ENCODE results near the gene EDEM3. TPM values are rescaled to one million over a fixed set of nuclear protein-coding genes. Genes with fewer than 3 reads are reported as not detected.
"Not testable (repeated sequence)": the region's sequence is repeated elsewhere in the genome, so short reads cannot be mapped to it uniquely, and the experiment has no call there.

The EDEM3 gene
- total RNA-seq, 1 donor from 2014 or later: 46.2 TPM

DNA sequence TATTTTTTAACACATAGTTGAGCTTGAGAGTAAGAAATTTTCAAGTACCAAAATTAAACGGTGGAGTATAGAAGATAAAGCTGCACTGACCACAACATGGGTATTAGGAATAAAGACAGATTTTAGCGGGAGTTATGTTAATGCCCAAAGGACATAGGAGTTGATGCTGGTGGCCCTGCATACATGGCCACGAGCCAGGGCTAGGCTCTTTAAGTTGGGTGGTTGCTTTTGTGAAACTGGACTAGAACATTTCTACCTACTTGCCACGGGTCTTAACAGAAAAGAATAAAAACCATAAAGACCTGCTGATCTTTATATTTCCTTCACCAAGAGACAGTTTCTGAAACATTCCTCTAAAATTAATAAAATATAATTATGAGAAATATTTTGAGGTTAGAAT, 14.9 kb downstream of the EDEM3 start:
- DNase-seq (ENCODE audit: low read depth in 2 of 2): no peak

DNA sequence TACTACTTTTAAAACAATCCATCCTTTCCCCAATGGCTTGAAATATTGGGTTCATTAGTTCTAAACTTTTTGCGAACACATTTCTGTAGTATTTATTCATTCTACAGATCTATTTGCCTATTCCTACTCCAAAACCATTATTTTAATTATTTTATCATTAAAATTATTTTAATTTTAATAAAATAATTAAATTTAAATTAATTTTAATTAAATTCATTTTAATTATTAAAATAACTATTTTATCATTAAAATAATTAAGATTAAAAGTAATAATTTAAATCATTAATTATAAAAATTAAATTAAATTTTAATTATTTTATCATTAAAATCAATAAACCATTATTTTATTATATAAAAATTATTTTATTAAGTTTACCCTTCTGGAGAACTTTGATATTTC, 15.6 kb downstream of the EDEM3 start:
- DNase-seq (ENCODE audit: low read depth in 2 of 2): no peak

DNA sequence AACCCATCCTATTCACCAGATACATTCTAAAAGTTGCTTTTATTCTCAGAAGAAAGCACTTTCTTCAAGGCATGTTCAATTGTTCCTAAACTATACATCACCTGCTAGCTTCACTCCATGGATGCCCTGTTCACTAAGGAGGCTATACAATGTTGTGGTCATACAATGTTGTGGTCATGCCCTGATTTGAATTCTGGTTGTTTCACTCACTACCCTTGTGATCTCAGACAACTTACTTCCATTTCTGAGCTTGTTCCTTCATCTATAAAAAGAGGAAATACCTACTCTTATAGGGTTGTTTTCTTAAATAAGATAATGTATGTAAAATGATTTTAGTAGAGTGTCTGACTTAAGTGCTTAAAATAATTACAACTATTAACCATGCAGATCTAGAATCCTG, 19.7 kb downstream of the EDEM3 start:
- no peak for DNase-seq (ENCODE audit: low read depth in 2 of 2)

DNA sequence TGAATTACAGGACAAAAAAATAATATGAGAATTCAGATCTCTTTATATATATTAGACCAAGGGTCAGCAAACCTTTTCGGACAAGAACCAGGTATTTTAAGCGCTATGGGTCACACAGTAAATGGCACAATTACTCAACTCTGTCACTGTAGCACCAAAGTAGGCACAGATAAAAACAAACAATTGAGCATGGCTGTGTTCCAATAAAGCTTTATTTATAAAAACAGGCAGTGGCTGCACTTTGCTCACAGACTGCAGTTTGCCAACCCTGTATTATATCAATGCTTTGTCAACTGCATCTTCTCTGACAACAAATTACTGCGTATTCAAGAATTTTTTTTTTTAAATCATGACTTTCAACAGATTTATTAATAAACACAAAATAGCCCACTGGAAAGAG, 29.8 kb downstream of the EDEM3 start:
- no peak for DNase-seq (ENCODE audit: low read depth in 2 of 2)

DNA sequence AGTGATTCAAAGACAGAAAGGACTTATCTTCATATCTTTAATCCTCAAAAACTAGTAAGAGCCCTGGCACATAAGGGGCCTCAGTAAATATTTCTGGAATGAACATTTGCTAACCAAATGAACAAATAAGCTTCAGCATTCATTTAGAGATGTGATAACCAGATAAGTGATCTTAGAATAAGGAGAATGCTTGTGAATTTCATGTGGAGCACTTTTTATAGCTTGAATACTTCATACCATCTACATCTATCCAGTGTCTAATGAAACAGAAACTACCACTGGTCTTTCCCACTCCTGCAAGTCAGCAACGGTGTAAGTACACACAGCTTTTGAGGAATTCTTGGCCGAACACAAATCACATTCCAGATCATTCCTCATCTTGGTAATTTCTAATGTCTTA, 38.5 kb downstream of the EDEM3 start:
- DNase-seq (ENCODE audit: low read depth in 2 of 2): no peak

DNA sequence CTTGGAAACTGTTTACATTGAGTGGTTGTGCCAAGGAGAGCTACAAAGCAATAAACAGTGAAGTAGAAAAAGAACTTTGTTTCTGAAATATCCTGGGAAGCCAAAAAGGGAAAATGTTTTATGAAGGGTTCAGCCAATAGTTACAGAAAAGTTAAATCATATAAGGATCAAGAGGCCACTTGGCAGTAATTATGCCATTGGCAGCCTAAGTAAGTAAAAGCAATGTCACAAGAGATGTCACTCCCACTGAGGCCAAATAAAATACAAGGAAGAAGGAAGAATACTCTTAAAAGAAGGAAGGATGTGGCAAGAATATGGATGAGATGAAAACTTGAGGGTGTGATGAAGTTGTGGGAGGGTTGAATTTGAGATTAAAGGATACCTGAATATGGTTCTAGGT, 45.2 kb downstream of the EDEM3 start:
- DNase-seq (ENCODE audit: low read depth in 2 of 2): no peak

DNA sequence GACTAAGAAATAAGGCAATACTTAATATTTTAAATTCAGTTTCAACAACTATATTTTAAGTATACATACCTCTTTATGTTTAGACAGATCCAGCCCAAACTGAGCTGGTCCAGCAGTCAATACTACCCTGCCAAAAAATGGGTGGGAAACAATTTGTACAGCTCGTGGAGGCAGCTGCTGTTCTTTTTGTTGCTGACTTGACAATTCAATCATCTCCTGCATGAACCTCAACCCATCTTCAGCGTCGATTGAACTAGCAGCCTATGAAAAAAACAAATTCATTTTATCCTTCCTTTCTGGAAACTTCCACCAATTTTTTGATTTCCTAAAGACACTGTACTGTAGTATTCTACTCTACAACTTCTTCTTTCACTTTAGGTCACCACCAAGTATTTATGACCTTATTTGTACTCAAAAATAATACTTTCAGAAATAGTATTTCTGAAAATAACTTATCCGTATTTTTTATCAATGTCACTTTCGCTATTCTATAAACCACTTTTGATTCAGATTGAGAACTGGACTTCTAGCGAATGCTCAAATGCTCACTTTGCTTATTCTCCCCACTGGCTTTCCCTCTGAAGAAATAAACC, 46.5 kb downstream of the EDEM3 start:
- no peak for DNase-seq (ENCODE audit: low read depth in 2 of 2)

DNA sequence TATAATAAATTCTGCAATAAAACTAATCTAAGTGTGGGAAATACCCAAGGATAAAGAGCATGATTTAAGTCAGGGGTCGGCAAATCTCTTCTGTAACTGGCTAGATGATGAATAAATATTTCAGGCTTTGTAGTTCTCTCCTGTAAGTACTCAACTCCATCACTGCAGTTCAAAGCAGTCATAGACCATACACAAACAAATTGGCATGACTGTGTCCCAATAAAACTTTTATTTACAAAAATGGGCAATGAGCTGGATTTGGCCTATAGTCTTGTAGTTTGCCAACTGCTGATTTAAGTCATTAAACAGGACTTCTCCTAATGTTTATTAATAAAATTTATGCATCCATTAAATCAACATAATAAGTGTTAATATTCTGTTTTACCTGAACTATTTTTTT, 49.4 kb downstream of the EDEM3 start:
- DNase-seq (ENCODE audit: low read depth in 2 of 2): no peak

DNA sequence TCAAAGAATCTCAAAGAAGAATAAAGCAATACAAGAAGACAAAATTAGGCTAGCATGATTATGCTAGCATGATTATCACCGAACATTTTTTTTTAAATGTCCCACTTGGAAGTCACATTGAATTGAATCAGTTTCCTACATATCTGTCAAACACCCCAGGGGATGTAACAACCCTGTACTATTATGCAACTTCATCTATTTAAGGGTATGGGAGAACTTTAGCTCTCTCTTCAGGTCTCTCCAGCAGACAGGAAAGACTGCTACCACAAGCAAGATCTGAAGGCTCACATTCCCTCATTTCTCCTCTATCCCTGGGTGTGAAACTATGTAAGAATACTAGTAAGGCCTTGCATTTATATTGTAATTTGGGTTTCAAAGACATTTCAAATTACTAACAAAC, 52.8 kb downstream of the EDEM3 start:
- DNase-seq (ENCODE audit: low read depth in 2 of 2): no peak

DNA sequence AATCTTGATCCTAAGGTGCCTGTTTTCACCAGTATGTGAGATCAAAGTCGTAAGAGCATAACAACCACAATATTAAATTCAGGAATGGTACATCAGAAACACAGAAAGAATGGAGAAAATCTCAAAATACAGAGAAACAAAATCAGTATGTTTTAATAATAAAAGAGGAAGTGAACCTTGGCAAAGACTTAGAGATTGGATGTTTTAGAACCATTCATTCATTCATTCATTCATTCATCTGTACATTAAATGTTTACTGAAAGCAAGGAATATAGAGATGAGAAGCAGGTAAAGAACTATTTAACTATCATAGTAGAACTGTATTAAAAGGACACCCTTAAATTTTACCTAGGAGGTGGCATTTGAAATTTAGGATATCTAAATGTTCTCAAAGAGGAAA, 55.7 kb downstream of the EDEM3 start:
- no peak for DNase-seq (ENCODE audit: low read depth in 2 of 2)

DNA sequence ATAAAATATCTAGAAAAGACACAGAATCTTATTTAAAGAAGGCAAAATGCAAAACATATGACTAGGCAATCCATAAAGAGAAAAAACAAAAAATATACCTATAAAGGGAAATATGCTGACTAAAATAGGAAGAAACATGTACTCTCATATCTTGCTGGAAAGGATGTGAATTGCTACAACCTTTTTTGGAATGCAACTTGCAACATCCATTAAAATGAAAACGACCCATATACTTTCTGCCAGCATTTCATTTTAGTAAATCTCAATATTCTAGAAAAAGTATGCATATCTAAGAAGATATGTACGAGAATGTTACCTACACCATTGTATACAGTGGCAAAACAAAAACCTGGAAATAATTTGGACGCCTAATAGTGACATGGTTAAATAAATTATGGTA, 56.6 kb downstream of the EDEM3 start:
- no peak for DNase-seq (ENCODE audit: low read depth in 2 of 2)

DNA sequence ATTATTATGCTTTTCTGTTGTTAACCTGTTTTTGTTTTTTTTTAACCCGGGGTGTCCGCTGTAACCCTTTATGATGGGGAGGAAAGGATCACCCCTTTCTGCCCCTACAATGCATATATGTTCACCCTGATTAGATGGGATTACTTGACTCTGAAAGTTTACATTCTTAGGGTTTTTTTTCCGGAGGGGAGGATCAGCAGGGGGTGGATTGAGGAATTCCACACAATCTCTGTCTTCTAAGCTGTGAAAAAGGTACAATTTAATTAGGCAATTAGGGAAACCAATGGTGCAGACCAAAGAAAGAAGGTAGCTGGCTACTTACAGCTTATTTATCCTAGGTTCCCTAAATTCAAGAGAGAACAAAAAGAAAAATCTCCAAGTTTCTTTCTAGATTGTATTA, 58.3 kb downstream of the EDEM3 start:
- DNase-seq (ENCODE audit: low read depth in 2 of 2): no peak

DNA sequence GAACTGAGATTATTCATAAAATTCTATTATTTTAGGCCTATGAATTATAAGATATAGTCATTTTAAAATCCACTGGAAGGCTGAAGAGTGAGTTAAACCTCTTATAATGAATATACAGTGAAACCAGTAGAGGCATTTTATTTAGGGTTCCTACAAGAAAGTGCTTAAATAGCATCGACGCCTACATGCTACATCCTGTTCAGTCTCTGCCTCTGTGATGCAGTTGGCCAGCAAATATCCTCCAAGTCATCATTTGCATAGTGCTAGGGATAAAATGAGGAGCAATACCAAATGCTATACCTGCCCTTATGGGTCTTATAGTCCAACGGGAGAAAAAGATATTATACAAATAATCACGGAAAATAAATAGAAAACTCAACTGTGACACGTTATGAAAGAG, 59.6 kb downstream of the EDEM3 start:
- no peak for DNase-seq (ENCODE audit: low read depth in 2 of 2)

DNA sequence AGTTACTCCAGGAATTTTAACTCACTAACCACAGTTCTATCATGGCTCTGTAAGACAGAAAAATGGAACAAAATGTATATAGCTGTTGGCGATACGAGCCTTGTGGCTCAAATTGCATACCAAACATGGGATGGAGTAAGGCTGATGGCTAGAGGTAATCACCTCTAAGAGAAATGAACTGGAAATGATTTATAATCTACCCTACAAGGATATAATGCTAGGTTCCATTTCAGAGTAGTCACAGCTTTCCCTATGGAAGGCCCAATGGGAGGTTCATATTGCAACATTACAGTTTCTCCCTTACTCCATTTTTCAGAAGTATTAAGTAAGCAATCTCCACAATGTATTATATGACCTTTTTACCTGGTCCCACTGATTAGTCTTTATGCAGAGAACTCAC, 61.6 kb downstream of the EDEM3 start:
- DNase-seq (ENCODE audit: low read depth in 2 of 2): no peak

DNA sequence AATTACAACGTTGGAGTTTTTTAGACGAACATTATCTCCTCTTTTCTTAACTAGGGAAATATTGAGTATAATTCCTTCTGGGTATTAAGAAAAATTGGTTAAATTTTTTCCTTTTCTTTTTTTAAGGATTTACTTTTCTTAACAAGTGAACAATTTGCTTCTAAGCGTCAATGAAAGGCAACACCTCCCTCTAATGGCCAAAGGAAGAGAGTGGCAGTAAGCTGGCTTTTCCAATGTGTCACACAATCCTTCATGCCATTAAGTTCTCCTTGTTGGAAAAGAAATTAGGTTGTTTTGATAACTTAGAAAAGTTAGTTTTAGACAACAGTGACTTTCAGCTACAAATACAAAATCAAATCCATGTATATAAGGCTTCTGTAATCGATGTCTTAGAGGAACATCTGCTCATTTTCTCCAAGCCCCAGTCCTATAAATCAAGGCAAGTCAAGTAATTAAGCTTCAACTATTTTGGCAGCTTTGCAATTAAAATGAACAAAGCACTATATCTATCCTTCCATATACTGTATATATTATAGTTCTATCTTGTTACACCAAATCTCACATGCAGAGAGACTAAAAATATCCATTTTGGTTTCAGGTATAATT, 62.8 kb downstream of the EDEM3 start:
- peak; percentile 67 to 70 for DNase-seq (ENCODE audit: low read depth in 2 of 2)

DNA sequence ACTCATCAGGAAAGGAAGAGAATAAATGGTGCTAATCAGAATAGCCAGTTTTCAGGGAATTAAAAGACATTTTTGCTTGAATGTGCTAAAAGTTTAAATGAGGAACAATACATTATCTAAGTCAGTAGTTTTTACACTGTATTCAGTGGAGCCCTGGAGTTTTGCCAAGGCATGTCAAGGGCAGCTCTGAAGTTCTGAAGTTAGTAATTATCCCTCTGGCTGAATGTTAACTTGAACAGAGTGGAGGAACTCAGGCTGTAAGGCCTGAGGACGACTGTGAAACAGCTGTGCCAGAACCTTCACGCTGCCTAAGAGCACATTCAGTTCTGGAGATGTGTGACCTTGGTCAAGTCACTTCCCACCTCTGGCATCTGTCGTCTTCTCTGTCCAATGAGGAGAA, 68.1 kb downstream of the EDEM3 start:
- peak; percentile 6 to 7 for DNase-seq (ENCODE audit: low read depth in 2 of 2)

DNA sequence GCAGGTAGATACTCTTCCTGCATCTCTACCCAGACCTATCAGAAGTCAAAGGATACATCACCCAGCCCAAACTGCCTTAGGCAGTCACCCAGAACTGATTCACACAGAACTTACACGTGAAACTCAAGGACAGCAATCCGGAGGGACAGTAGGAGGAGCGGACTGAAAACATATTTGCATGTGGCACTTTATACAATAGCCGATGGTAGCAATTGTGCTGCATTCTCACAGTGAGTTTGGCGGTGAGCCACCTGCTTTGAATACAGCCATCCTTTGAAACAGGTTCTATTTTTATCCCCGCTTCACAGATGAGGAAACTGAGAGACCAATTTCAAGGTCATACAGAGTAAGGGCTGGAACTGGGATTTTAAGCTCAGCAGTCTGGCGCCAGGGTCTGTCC, 69.5 kb downstream of the EDEM3 start:
- peak in 1 of 2 donors; percentile 45 for DNase-seq (ENCODE audit: low read depth in 2 of 2)

DNA sequence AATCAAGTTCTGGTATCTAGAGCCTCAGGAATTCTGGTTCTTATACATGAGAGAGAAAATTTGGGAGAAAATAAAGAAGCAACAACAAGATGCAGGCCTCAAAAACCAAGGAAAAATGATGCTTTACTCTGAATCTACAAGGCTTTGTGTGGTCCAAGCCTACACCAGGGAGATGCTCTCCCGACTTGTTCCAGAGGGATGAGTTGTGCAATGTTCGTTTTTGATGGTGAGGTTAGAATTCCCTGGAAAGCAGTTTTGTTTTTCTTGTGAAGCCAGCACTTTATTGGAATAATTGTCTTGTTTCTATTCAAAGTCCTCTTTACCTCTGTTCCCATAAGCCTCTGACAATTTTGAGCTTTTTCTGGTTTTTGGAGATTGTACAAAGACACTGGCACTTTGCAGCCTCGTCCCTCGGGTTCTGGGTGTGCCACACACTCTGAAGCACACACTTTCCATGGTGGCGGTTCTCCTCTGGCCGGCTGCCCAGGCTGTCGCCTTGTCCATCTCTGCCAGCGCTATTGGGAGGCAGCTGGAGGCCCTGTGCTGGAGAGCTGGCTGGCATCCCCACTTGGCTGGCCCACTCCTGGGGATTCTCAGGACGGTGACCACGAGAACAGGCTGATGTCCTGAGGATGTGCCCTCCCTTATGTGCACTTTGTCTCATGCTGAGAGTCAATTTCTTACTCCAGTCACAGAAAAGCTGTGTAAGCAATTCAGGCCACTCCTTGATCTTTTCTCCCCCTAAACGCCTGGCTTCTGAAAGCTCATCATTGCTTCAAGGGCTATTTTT, 70.2 kb downstream of the EDEM3 start:
- peak in 1 of 2 donors; percentile 27 for DNase-seq (ENCODE audit: low read depth in 2 of 2)

DNA sequence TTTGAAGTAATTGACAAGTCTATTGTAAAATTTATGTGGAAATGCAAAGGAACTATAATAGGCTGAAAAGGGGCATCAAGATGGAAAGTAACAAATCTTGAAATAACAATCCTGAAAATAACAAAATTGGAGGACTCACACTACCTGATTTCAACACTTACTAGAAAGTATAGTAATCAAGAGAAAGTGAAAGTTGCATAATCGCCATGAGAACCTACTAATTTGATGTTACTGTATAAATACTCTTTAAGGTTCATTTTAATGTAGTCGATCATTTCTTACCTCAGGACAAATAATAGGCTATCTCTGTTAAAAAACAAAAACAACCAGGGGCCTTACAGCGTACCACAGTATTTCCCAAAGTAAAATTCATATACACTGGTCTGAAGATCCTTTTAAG, 71.7 kb downstream of the EDEM3 start:
- no peak for DNase-seq (ENCODE audit: low read depth in 2 of 2)

DNA sequence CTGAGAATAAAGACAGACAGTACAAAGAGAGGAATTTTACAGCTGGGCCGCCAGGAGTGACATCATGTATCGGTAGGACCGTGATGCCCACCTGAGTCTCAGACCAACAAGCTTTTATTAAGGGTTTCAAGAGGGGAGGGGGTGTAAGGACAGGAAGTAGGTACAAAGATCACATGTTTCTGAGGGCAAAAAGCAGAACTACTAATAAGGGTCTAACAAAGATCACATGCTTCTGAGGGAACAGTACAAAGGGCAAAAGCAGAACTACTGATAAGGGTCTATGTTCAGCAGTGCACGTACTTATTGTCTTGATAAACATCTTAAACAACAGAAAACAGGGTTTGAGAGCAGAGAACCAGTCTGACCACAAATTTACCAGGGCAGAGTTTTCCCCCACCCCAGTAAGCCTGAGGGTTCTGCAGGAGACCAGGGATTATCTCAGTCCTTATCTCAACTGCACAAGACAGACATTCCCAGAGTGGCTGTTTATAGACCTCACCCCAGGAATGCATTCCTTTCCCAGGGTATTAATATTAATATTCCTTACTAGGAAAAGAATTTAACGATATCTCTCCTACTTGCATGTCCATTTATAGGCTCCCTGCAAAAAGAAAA, 73.9 kb downstream of the EDEM3 start:
- not testable (repeated sequence) for DNase-seq (ENCODE audit: low read depth in 2 of 2)

DNA sequence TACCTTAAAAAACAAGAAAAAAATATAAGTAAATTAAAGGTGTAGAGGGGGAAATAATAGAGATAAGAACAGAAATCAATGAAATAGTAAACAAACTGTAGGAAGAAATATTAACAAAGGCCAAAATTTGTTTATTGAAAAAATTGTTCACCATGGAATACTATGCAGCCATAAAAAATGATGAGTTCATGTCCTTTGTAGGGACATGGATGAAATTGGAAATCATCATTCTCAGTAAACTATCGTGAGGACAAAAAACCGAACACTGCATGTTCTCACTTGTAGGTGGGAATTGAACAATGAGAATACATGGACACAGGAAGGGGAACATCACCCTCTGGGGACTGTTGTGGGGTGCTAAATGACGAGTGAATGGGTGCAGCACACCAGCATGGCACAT, 75.2 kb downstream of the EDEM3 start:
- DNase-seq (ENCODE audit: low read depth in 2 of 2): not testable (repeated sequence)

DNA sequence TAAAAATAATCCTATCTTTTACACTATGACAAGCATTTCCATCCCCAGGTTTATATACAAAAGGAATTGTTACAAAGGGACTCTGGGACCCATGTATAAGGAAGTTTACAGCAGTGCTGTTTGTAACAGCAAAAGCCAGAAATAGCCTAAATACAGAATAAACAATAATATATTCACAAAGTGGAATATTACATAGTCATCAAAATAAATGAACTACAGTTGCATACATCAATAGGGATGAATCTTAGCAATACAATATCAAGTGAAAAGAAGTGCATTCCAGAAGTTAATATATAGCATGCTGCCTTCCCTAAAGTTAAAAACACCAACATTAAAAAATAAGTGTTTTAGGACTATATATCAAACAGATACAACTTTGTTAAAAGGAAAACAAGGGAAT, 77.3 kb downstream of the EDEM3 start:
- DNase-seq (ENCODE audit: low read depth in 2 of 2): no peak

DNA sequence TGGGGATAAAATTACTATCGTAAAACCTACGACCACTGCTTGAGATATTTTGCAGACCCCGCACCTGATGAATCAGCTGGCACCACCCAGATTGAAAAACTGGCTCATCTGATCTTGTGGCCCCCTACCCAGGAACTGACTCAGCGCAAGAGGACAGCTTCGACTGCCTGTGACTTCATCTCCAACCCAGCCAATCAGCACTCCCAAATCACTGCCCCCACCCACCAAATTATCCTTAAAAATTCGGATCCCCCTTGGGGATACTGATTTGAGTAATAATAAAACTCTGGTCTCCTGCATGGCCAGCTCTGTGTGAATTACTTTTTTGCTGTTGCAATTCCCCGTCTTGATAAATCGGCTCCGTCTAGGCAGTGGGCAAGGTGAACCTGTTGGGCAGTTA, 81.4 kb downstream of the EDEM3 start:
- no peak for DNase-seq (ENCODE audit: low read depth in 2 of 2)
